Right ventricle myocardium superior (tissue), 1 donor: Measurements from ENCODE around the gene FAM221B. TPM values are rescaled to one million over a fixed set of nuclear protein-coding genes. Genes with fewer than 3 reads are reported as not detected.
A peak's percentile ranks its signal among the peaks of the same experiment; 100 is the strongest.

Source experiments
- ATAC-seq: fragments of 200-7000 bp; cut with Tn5 transposase; one replicate; pipeline ENCODE4 v1.9.1; 2020; ENCODE audit warnings: mild to moderate bottlenecking; ENCODE audit not compliant: poor library complexity
- DNase-seq: peaks from one replicate; pipeline ENCODE4 v3.0.0-alpha.2; 2020
- intact Hi-C: fragments of 100-400 bp; cut with DNase I; formaldehyde crosslinking; loops from one replicate; pipeline ENCODE4 v1.11.2; 2022
- total RNA-seq: library from RNA; stranded (reverse); fragmentation: NEBNext Ultra II Directional; extraction: Animal tissue kit (Norgen Biotek cat#: 25700); gene quantifications from one replicate; pipeline ENCODE4 v1.2.1, GENCODE V29; 2021
- donor health status: DM: no; HTN: yes; CAD: no; lungs with severe emphysema.

Gene FAM221B
- total RNA-seq, 1 donor from 2014 or later, result not detected

- intact Hi-C loops, result loop anchor here (5.0 kb wide), 1 partner anchor 37 kb away; the partner anchor contains the start of gene NPR2
- DNase-seq (peak; percentile 99), ATAC-seq (peak; percentile 93)
Observed at GRCh38 chr9:35829084-35829763, 692 bp upstream of the FAM221B start, which contains the start of gene TMEM8B. TMEM8B (plus strand) TSS chr9:35829228; CDS start chr9:35829448, 220 bp downstream.

- ATAC-seq (no peak), DNase-seq (no peak)
- intact Hi-C loops, result loop anchor here (5.0 kb wide), 1 partner anchor 35 kb away; the partner anchor contains the start of gene NPR2
Observed at GRCh38 chr9:35827486-35827885, 1.0 kb downstream of the FAM221B start.

GRCh38 chr9:35826071-35826701, 2.3 kb downstream of the FAM221B start:
- no peak for DNase-seq
- intact Hi-C loops, result loop anchor here (5.0 kb wide), 1 partner anchor 34 kb away; the partner anchor contains the start of gene NPR2
- ATAC-seq, result peak; percentile 41

- ATAC-seq (no peak), DNase-seq (no peak)
- intact Hi-C loops, result no loop called here
Observed at GRCh38 chr9:35822926-35823325, 5.6 kb downstream of the FAM221B start.

GRCh38 chr9:35820076-35820475, 8.5 kb downstream of the FAM221B start:
- DNase-seq (no peak), ATAC-seq (no peak)
- intact Hi-C loops, result no loop called here

- no peak for DNase-seq
- intact Hi-C loops, result no loop called here
- ATAC-seq, result no peak
Observed at GRCh38 chr9:35818341-35818740, 10.2 kb downstream of the FAM221B start.

- ATAC-seq (no peak), DNase-seq (no peak)
- intact Hi-C loops, result no loop called here
Observed at GRCh38 chr9:35816708-35817107, 11.8 kb downstream of the FAM221B start.

- intact Hi-C loops, result no loop called here
- peak; percentile 92 for ATAC-seq
- peak; percentile 98 for DNase-seq
Observed at GRCh38 chr9:35814841-35815543, 13.5 kb downstream of the FAM221B start, which contains the start of gene HINT2. HINT2 (minus strand) TSS chr9:35815042; CDS start chr9:35814979, 63 bp downstream.

- DNase-seq (peak; percentile 85), ATAC-seq (peak; percentile 66)
- intact Hi-C loops, result no loop called here
Observed at GRCh38 chr9:35814106-35814840, 14.3 kb downstream of the FAM221B start.

GRCh38 chr9:35813434-35814105, 15.0 kb downstream of the FAM221B start:
- ATAC-seq, result no peak
- intact Hi-C loops, result no loop called here
- no peak for DNase-seq

- DNase-seq (peak; percentile 97), ATAC-seq (peak; percentile 77)
- intact Hi-C loops, result no loop called here
Observed at GRCh38 chr9:35812025-35812602, 16.4 kb downstream of the FAM221B start, which contains the start of gene SPAG8. SPAG8 (minus strand) TSS chr9:35812262; CDS start chr9:35812147, 115 bp downstream.

- ATAC-seq, result peak; percentile 3
- intact Hi-C loops, result no loop called here
- peak; percentile 59 for DNase-seq
Observed at GRCh38 chr9:35811381-35812024, 17.0 kb downstream of the FAM221B start.

- DNase-seq (no peak), ATAC-seq (no peak)
- intact Hi-C loops, result no loop called here
Observed at GRCh38 chr9:35810122-35810521, 18.4 kb downstream of the FAM221B start.

GRCh38 chr9:35808433-35808832, 20.1 kb downstream of the FAM221B start:
- intact Hi-C loops, result no loop called here
- DNase-seq (no peak), ATAC-seq (no peak)

GRCh38 chr9:35806101-35806500, 22.4 kb downstream of the FAM221B start:
- no peak for ATAC-seq
- intact Hi-C loops, result no loop called here
- no peak for DNase-seq

- intact Hi-C loops, result no loop called here
- ATAC-seq, result no peak
- no peak for DNase-seq
Observed at GRCh38 chr9:35801328-35802128, 27.0 kb downstream of the FAM221B start.

GRCh38 chr9:35800530-35800929, 28.0 kb downstream of the FAM221B start:
- intact Hi-C loops, result no loop called here
- ATAC-seq (no peak), DNase-seq (no peak)
